GM20000 (cell line): Measurements from ENCODE around the gene SRP19.

ENCODE experiments used
- DNase-seq: peaks from one replicate; pipeline ENCODE4 v3.0.0; 2012; ENCODE audit warnings: low spot score
- TF ChIP-seq, protein P1 (sequence below): IDR thresholded peaks from 2 replicates; pipeline ENCODE4 v1.5.1; 2012; ENCODE audit warnings: mild to moderate bottlenecking, control low read depth; ENCODE audit errors: extremely low read depth, missing control alignments

SRP19 gene

DNA sequence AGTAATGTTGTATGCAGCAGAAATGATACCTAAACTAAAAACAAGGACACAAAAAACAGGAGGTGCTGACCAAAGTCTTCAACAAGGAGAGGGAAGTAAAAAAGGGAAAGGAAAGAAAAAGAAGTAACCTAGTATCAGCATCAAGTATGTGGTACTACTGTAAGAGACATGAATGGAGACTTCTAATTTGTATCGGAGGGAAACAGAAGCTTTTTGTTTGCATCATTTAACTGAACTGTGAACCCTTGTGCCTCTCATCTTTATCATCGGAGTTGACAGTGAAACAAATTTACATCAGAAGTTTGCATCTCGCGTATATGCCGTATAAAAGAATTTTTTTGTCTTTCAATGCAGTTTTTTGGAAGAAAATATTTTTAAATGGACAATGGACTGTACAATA is 6.3 kb downstream of the SRP19 start:
- no peak for DNase-seq
- TF ChIP-seq, protein P1, sequence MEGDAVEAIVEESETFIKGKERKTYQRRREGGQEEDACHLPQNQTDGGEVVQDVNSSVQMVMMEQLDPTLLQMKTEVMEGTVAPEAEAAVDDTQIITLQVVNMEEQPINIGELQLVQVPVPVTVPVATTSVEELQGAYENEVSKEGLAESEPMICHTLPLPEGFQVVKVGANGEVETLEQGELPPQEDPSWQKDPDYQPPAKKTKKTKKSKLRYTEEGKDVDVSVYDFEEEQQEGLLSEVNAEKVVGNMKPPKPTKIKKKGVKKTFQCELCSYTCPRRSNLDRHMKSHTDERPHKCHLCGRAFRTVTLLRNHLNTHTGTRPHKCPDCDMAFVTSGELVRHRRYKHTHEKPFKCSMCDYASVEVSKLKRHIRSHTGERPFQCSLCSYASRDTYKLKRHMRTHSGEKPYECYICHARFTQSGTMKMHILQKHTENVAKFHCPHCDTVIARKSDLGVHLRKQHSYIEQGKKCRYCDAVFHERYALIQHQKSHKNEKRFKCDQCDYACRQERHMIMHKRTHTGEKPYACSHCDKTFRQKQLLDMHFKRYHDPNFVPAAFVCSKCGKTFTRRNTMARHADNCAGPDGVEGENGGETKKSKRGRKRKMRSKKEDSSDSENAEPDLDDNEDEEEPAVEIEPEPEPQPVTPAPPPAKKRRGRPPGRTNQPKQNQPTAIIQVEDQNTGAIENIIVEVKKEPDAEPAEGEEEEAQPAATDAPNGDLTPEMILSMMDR = no peak

- no peak for DNase-seq
- TF ChIP-seq, protein P1 = no peak
Observed at GRCh38 chr5:112869948-112870347, 8.9 kb downstream of the SRP19 start.

GRCh38 chr5:112870966-112871365 is 9.9 kb downstream of the SRP19 start:
- DNase-seq = no peak
- TF ChIP-seq, protein P1 = no peak

DNA sequence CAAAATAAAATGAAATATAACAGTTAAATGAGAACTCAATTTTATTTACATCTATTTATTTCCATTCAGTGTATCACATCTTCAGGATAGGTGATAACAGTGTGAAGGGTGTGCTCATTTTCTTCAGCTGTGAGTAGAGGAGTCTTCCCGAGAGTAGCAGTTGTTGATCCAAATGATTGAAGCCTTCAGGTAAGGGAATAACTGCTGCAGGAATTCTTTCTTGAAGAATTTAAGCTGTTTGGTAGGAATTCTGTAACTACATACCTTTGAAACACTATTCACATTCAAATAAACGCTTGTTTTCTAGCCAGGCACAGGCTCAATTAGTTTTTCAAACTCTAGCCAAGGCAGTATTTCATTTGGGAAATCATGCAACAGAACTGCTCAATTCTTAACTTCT is 15.3 kb downstream of the SRP19 start:
- TF ChIP-seq, protein P1 = no peak

DNA sequence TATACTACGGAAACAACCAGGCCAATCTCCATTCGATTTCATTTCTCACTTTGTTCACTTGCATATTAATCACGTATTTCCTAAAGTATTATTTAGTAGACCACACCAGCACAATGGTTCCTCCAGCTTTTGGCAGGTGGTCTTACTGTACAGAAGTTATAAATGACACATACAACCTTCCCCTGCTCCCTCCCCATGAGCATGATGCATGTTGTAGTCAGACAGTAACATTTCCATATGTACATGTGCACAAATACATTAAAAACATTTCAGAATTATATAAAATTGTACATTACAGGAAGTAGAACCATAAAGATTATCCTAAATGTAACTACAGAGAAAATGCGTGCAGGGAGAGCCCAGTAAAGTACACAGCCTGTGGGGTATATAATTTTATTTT is 17.0 kb downstream of the SRP19 start:
- no peak for DNase-seq
- TF ChIP-seq, protein P1 = no peak

More for the DNA sequence above, 15.3 kb downstream of the SRP19 start:
- no peak for DNase-seq

- TF ChIP-seq, protein P1 = no peak
- DNase-seq = no peak
Observed at GRCh38 chr5:112878760-112879159, 17.7 kb downstream of the SRP19 start.

GRCh38 chr5:112880219-112880964 is 19.3 kb downstream of the SRP19 start:
- TF ChIP-seq, protein P1 = no peak
- DNase-seq = no peak
